Muscle layer of duodenum (tissue), 2 donors: Measurements from ENCODE around the gene C10orf67.
"Not testable (repeated sequence)": the region's sequence is repeated elsewhere in the genome, so short reads cannot be mapped to it uniquely, and the experiment has no call there.

Experiments used
- H3K27ac ChIP-seq: one replicate; pipeline ENCODE4 v1.7.0; 2013; ENCODE audit warnings: mild to moderate bottlenecking, low read length
- H3K27me3 ChIP-seq: one replicate; pipeline ENCODE4 v1.7.0; 2013; ENCODE audit warnings: low read depth, mild to moderate bottlenecking, control low read depth, low read length
- H3K36me3 ChIP-seq, 2 donors: one replicate each; pipeline ENCODE4 v1.7.0; 2013; ENCODE audit warnings: low read length in 2 of 2, control low read depth in 1 of 2, mild to moderate bottlenecking in 1 of 2; ENCODE audit not compliant: insufficient read depth in 2 of 2, control insufficient read depth in 1 of 2
- H3K4me1 ChIP-seq, 2 donors: one replicate each; pipeline ENCODE4 v1.7.0; 2013; ENCODE audit warnings: low read length in 2 of 2, mild to moderate bottlenecking in 2 of 2, control low read depth in 1 of 2, moderate library complexity in 1 of 2; ENCODE audit not compliant: insufficient read depth in 2 of 2, control insufficient read depth in 1 of 2
- H3K4me3 ChIP-seq, 2 donors: one replicate each; pipeline ENCODE4 v1.7.0; 2013; ENCODE audit warnings: low read length in 2 of 2, low read depth in 1 of 2, mild to moderate bottlenecking in 1 of 2
- H3K9me3 ChIP-seq, 2 donors: one replicate each; pipeline ENCODE4 v1.7.0; 2013; ENCODE audit warnings: low read length in 2 of 2, control low read depth in 1 of 2, mild to moderate bottlenecking in 1 of 2; ENCODE audit not compliant: control insufficient read depth in 1 of 2
- donor health status: healthy.

C10orf67 gene

GRCh38 chr10:23253780-23254179, 90.8 kb downstream of the C10orf67 start:
- Histone ChIP-seq H3K4me3 (no peak overlapping the region), H3K4me1 (no peaks in the 10 kb centered on the region), H3K27me3 (no peaks in the 10 kb centered on the region), H3K9me3 (no peaks in the 10 kb centered on the region), H3K36me3 (no peaks in the 10 kb centered on the region), H3K27ac (no peak overlapping the region)

GRCh38 chr10:23252859-23253258, 91.7 kb downstream of the C10orf67 start:
- H3K4me3 ChIP-seq, H3K4me1 ChIP-seq, H3K36me3 ChIP-seq: not testable (repeated sequence)

GRCh38 chr10:23241779-23242178, 102.8 kb downstream of the C10orf67 start:
- H3K27me3 ChIP-seq, H3K36me3 ChIP-seq, H3K4me1 ChIP-seq, H3K27ac ChIP-seq, H3K4me3 ChIP-seq: not testable (repeated sequence)
- peaks cover 0 to 13% of the 10 kb centered on the region in 2 donors for H3K9me3 ChIP-seq

More at GRCh38 chr10:23252859-23253258, 91.7 kb downstream of the C10orf67 start:
- H3K27ac ChIP-seq, H3K9me3 ChIP-seq, H3K27me3 ChIP-seq: not testable (repeated sequence)

- Histone ChIP-seq H3K4me1 (no peaks in the 10 kb centered on the region), H3K9me3 (peaks cover 0 to 5% of the 10 kb centered on the region in 2 donors), H3K27ac (no peak overlapping the region), H3K4me3 (no peak overlapping the region), H3K36me3 (no peaks in the 10 kb centered on the region), H3K27me3 (no peaks in the 10 kb centered on the region)
Measured at GRCh38 chr10:23238015-23238414, 106.6 kb downstream of the C10orf67 start.

- Histone ChIP-seq H3K4me3 (no peak overlapping the region), H3K27me3 (no peaks in the 10 kb centered on the region), H3K9me3 (no peaks in the 10 kb centered on the region), H3K36me3 (no peaks in the 10 kb centered on the region), H3K4me1 (no peaks in the 10 kb centered on the region), H3K27ac (no peak overlapping the region)
Measured at GRCh38 chr10:23230582-23230981, 114.0 kb downstream of the C10orf67 start.

GRCh38 chr10:23217471-23217870, 127.1 kb downstream of the C10orf67 start:
- Histone ChIP-seq H3K9me3 (no peaks in the 10 kb centered on the region), H3K27me3 (no peaks in the 10 kb centered on the region), H3K4me3 (no peak overlapping the region), H3K4me1 (no peaks in the 10 kb centered on the region), H3K27ac (no peak overlapping the region), H3K36me3 (no peaks in the 10 kb centered on the region)

- H3K4me3 ChIP-seq: no peak overlapping the region
- no peak overlapping the region for H3K27ac ChIP-seq
- H3K4me1 ChIP-seq: no peaks in the 10 kb centered on the region
- no peaks in the 10 kb centered on the region for H3K9me3 ChIP-seq
- H3K36me3 ChIP-seq: no peaks in the 10 kb centered on the region
- H3K27me3 ChIP-seq: peaks cover 22% of the 10 kb centered on the region
Measured at GRCh38 chr10:23205972-23206642, 138.5 kb downstream of the C10orf67 start.

- H3K9me3 ChIP-seq: no peaks in the 10 kb centered on the region
- no peak overlapping the region for H3K4me3 ChIP-seq
- H3K4me1 ChIP-seq: no peaks in the 10 kb centered on the region
- H3K27me3 ChIP-seq: peaks cover 28% of the 10 kb centered on the region
- H3K27ac ChIP-seq: no peak overlapping the region
- H3K36me3 ChIP-seq: no peaks in the 10 kb centered on the region
Measured at GRCh38 chr10:23204773-23205172, 139.8 kb downstream of the C10orf67 start.

GRCh38 chr10:23203369-23204325, 140.9 kb downstream of the C10orf67 start:
- H3K36me3 ChIP-seq: no peaks in the 10 kb centered on the region
- no peaks in the 10 kb centered on the region for H3K9me3 ChIP-seq
- no peak overlapping the region for H3K4me3 ChIP-seq
- H3K27me3 ChIP-seq: peaks cover 34% of the 10 kb centered on the region
- H3K27ac ChIP-seq: no peak overlapping the region
- H3K4me1 ChIP-seq: no peaks in the 10 kb centered on the region

GRCh38 chr10:23202779-23203178, 141.8 kb downstream of the C10orf67 start:
- Histone ChIP-seq H3K27me3 (peaks cover 34% of the 10 kb centered on the region), H3K27ac (no peak overlapping the region), H3K4me1 (no peaks in the 10 kb centered on the region)

GRCh38 chr10:23201837-23202236, 142.8 kb downstream of the C10orf67 start:
- Histone ChIP-seq H3K36me3 (no peaks in the 10 kb centered on the region), H3K9me3 (no peaks in the 10 kb centered on the region), H3K4me1 (no peaks in the 10 kb centered on the region), H3K27ac (no peak overlapping the region), H3K27me3 (peaks cover 34% of the 10 kb centered on the region), H3K4me3 (no peak overlapping the region)

More at GRCh38 chr10:23202779-23203178, 141.8 kb downstream of the C10orf67 start:
- no peaks in the 10 kb centered on the region for H3K36me3 ChIP-seq
- H3K9me3 ChIP-seq: no peaks in the 10 kb centered on the region
- H3K4me3 ChIP-seq: no peak overlapping the region
